CD4-positive, alpha-beta T cell treated with Interleukin-17A for 1 hour (primary cell): ENCODE results near the gene RGS9BP.
"Not testable (repeated sequence)": the region's sequence is repeated elsewhere in the genome, so short reads cannot be mapped to it uniquely, and the experiment has no call there.

ENCODE experiments used
- DNase-seq: peaks from one replicate; pipeline ENCODE4 v3.0.0-alpha.2; 2020

Gene RGS9BP

DNA sequence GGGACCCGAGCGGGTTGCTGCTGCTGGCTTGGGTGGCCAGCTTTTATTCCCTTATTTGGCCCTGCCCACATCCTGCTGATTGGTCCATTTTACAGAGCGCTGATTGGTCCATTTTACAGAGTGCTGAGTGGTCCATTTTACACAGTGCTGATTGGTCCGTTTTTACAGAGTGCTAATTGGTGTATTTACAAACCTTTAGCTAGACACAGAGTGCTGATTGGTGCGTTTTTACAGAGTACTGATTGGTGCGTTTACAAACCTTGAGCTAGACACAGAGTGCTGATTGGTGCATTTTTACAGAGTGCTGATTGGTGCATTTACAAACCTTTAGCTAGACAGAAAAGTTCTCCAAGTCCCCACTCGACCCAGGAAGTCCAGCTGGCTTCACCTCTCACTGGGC is 24.5 kb downstream of the RGS9BP start:
- not testable (repeated sequence) for DNase-seq

DNA sequence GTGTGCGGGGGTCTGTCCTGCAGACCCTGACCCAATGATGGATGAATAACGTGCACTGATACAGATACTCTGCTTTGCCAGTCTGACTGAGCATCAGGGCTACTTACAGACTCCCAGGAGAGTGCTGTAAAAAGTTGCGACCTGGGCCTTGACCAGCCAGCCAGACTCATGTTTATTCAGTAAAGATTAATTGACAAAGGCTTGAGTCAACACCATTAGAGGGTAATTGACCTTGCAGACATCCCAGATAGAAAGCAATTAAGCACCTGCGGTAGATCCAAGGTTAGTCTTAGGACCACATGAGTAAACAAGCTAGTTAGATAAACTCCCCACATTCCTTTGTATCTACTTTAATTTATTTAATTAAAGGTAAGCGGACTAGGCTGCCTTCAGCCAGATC is 26.4 kb downstream of the RGS9BP start:
- DNase-seq: no peak

DNA sequence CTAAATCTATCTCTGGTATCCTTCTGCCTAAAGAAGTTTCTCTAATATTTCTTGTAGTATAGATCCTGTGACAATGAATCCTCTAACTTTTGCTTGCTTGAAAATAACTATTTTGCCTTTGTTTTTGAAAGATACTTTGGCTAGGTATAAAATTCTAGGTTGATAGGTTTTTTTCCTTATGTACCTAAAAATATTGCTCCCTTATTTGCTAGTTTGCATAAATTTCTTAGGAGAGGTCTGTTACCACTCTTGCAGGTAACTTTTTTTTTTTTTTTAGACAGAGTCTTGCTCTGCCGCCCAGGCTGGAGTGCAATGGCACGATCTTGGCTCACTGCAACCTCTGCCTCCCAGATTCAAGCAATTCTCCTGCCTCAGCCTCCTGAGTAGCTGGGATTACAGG is 28.4 kb downstream of the RGS9BP start:
- not testable (repeated sequence) for DNase-seq

DNA sequence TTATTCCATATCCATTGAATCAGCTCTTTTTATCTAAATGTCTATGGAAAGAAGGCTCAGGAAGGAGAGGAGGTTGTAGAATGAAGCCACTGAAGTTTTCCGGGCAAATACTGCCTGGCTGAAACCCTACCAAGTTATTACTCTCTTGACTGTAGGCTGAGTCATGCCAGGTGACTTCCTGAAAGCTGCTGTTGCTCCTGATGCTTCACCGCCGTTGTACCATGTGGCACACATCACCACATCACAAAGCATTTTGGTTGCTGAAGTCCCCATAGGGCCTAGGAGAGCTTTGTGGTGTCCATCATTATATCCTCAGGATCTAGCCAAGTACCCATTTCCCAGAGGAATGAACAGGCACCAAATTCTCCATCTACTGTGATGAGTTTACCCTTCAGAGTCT is 32.8 kb downstream of the RGS9BP start:
- DNase-seq: peak; percentile 21

DNA sequence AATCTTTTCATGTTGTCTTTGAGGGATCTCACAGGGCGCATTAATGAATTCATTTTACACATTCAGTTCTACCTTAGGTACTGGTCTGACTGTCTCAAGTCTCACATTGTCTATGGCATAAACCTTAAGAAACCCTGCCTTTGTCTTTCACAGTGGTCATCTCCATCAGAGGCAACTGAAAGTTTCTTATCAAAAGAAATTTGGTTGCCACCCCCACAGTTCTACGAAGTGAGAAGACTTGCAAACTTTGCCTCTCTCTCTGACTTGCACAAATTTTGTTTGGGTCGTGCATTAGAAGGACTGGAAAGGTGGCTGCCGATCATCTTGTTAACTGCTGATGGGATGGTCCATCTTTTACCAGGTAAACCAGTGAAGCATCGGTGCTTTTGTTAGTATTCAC is 33.4 kb downstream of the RGS9BP start:
- no peak for DNase-seq

DNA sequence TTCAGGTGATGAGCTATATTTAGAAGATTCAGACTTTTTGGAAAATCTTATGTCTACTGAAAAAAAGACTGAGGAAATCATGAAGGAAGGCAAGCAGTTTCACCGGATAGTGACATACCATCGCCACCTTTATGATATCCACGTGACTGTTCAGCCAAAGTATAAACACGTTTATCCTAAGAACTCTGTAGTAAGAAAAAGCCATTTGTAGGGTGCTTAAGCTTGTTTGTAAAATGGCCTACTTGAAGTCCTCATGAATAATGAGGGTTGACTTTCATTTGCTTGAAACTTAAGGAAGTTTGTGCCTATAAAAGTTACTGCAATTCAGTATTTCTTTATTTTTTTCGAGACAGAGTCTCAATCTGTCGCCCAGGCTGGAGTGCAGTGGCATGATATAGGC is 36.1 kb downstream of the RGS9BP start:
- no peak for DNase-seq

DNA sequence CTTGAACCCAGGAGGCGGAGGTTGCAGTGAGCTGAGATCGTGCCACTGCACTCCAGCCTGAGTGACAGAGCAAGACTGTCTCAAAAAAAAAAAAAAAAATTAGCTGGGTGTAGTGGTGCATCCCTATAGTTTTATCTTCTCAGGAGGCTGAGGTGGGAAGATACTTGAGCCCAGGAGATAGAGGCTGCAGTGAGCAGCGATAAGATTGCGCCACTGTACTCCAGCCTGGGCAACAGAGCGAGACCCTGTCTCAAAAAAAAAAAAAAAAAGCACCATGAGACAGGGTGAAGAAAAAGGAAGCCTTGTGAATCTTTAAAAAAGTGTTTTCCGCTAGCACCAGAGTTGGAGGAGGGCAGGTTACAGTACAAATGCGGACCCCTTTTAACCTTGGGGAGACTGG is 40.6 kb downstream of the RGS9BP start:
- not testable (repeated sequence) for DNase-seq

DNA sequence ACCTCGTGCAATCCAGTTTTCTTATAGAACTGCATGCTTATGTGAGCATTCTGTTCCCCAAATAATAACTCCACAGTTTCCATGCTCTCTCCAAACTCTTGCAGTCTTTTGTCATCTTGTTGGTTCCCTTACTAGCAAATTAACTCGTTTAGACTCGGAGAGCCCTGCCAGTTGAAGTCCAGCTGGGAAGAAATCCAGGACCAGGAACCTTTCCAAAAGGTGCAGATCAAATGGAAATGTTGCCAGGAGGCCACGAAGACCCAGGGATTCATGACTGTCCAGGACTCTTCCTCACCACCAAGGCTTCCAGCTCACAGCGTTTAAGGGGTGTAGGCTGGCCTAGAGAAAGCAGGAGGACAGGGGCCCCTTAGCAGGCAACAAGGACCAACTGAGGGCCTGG is 41.8 kb downstream of the RGS9BP start:
- no peak for DNase-seq

DNA sequence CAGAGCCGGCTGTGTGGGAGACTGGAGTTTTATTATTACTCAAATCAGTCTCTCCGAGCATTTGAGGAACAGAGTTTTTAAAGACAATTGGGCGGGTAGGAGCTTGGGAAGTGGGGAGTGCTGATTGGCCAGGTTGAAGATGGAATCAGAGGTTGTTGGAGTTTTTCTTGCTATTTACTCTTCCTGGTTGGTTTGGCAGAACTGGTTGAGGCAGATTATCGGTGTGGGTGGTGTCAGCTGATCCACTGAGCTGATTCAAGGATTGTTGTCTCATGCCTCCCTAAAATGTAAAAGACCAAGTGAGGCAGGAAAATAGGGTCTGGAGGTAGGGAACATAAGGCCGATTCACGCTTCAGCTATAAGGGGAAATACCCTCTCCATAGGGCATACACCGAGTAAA is 42.6 kb downstream of the RGS9BP start:
- no peak for DNase-seq

DNA sequence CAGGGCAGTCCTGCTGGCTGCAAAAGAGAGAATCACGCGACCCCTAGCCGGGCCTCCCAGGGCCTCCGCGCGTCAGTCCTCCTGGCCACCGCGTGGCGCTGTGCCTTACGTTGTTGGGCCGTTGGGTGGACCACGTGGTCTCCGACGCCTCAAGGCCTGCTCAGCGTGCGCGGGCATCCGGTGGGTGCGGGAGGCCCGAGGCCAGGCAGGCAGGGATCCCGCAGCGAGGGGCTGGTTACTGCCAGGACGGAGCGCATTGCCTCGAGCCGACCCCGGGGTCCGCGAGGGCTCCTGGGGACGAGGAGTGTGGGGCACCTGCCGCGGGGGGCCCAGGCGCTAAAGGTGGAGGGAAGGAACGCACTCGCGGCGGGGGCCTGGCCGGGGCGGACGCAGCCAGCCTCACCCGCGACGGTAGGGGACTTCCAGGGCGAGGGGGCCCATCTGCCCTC is 44.0 kb downstream of the RGS9BP start, which contains the start of gene TDRD12:
Gene TDRD12, plus strand, starts transcription at position 157 of the 449 bp plus-strand sequence. CDS start 306 bp downstream, outside the sequence.
- DNase-seq: no peak

DNA sequence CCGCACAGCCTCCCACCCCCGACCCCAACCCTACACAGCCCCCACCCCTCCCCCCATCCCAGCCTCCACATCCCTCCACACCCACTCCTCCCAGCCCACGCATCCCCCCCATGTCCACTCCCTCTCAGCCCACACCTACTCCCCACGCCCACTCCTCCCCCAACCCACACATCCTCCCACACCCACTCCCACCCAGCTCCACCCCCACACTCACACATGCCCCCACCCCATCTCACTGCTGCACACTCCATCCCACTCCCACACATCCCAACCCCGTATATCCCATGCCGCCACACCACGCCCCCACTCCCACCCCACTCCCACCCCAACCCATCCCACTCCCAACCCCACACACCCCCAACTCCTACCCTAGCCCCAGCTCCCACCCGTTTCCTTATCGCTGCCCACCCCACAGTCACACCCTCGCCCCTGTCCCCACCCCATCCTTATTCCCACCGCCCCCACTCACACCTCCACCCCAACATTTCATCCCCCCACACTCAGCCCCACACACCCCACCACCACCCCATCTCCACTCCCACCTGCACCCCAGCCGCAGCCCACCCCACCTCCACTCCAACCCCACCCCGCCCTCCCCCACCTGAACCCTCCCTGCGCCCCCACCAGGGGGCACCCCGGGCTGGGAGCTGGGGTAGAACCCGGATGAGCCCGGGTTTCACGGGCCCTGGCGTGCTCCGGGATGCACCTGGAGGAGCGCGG is 44.7 kb downstream of the RGS9BP start:
- no peak for DNase-seq

DNA sequence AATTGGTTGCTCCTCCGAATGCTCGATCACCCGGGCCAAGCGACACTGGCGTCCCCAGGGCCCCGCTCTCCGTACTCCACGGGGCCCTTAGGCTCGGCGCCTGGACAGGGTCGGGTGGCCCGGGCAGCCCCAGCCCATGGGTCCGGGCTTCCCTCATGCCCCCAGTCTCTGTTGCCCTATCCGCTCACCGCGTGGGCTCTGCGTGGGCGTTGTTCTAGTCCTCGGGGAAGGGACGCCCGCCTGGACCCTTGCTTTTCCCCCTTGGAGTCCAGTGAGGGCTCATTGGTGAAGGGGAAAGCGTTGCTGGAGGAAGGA is 45.2 kb downstream of the RGS9BP start:
- DNase-seq: no peak
